Measurements from ENCODE around the gene TMEM270.
A peak's percentile ranks its signal among the peaks of the same experiment; 100 is the strongest.
"Not testable (repeated sequence)": the region's sequence is repeated elsewhere in the genome, so short reads cannot be mapped to it uniquely, and the experiment has no call there.

TMEM270 gene

GRCh38 chr7:73864981-73865711 lies 4.2 kb downstream of the TMEM270 start:
- no peak for DNase-seq

GRCh38 chr7:73865738-73866445 lies 4.9 kb downstream of the TMEM270 start:
- peak; percentile 27 for DNase-seq

- no peak for DNase-seq
These were observed 5.4 kb downstream of the TMEM270 start for GRCh38 chr7:73866446-73866767.

DNA sequence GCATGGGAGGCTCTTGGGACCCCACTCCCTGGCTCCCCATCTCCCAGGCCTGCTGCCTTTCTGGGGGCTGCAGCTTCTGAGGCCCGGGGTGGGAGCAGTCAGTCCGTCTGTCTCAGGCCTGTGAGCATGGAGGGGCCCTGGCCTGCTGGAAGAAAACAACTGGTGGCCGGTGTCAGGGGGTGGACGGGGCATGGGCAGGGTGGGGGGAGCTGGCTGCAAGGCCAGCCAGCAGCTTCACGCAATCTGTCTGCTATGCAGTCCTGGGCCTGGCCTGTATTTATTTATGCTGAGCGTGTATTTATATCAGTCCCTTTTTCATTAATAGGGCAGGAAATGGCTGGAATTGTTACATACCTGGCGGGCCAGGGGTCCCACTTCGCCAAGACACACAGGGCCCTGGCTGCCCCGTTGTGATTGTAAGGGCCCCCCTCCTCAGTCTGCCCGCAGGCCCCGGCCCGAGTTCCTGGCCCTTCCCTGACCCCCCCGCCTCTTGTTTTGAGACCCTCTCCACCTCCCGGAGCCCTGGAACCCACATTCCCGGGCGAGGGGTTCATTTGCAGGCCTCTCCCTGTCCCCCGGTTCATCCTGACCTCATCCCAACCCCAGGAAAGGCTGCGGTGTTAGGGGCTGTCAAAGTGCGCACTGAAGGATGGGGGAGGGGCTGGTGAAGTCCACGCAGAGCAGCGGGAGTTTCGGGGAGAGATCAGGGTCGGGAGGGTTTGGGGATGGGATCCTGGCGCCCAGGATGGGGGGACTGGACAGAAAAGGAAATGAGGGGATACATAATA lies 8.2 kb downstream of the TMEM270 start:
- DNase-seq = no peak

- DNase-seq = no peak
These were observed 9.1 kb downstream of the TMEM270 start for GRCh38 chr7:73870041-73870492.

DNA sequence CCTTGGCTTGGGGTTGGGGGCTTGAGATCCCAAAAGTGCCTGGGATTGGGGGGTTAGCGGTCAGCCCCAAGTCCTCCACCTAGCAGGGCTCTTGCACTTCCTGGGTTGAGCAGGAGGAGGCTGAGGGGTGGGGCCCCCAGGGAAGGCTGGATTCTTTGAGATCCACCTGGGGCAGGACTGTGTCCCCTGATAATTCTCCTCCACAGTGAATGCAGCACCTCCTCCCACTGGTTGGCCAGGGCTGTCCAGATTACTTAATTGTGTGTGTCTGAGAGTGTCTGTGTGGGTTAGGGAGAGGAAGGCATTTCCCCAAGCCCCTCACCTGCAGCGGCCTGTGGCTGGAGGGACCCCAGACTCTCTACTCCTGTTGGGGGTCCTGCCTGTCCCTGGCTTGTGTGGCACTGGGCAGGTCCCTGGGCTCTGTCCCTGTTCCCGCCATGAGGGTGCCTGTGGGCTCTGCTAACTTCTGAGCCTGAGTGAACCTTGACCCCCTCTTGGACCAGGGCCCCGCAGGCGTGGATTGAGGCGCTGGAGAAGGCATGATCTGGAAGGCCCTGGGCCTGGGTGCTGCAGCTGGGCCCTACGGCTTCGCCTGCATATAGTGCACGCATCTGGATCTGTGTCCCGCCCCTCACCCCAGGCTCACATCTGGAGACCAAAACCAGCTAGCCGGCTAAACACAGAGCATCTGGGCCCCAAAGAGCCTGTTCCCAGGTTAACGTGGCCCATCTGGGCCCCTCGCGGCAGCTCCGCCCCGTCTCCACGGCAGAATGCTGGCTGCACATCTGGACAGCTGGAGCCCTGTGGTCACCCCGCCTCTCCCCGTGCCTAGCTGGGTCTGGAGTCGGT lies 10.4 kb downstream of the TMEM270 start:
- DNase-seq = no peak

GRCh38 chr7:73872056-73872908 lies 11.3 kb downstream of the TMEM270 start:
- DNase-seq = no peak

GRCh38 chr7:73876361-73876760 lies 15.4 kb downstream of the TMEM270 start:
- DNase-seq = no peak

GRCh38 chr7:73876973-73877372 lies 16.0 kb downstream of the TMEM270 start:
- DNase-seq = no peak

- DNase-seq = no peak
These were observed 19.2 kb downstream of the TMEM270 start for GRCh38 chr7:73879977-73880681.

- no peak for DNase-seq
These were observed 19.9 kb downstream of the TMEM270 start for GRCh38 chr7:73880755-73881328.

- DNase-seq = no peak
These were observed 20.5 kb downstream of the TMEM270 start for GRCh38 chr7:73881352-73882046.

DNA sequence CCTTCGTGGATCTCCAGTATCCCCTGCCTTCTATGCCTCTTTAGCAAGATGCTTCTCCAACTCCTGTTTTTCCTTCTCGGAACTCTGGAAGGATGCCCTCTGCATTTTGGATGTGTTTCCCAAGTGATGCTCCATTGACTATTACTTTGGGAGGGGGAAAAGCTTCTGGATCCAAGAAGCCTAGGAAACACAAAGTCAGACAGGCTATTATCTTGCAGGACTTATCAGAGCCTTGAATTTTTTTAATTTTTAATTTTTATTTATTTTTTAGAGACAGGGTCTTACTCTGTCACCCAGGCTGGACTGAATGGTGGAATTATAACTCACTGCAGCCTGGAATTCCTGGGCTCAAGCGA lies 21.1 kb downstream of the TMEM270 start:
- no peak for DNase-seq

GRCh38 chr7:73884867-73885422 lies 24.0 kb downstream of the TMEM270 start:
- not testable (repeated sequence) for DNase-seq

DNA sequence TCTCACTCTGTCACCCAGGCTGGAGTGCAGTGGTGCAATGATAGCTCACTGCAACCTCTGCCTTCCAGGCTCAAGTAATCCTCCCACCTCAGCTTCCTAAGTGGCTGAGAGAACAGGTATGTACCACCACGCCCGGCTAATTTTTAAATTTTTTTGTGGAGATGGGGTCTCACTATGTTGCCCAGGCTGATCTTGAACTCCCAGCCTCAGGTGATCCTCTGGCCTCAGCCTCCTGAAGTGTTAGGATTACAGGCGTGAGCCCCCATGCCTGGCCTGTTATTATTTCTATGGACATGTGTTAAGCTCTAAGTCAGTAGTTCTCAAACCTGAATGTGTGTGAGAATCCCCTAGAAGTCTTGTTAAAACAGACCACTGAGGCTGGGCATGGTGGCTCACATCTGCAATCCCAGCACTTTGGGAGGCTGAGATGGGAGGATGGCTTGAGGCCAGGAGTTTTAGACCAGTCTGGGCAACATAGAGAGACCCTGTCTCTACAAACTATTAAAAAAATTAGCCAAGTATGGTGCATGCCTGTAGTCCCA lies 24.5 kb downstream of the TMEM270 start:
- DNase-seq = no peak

- DNase-seq = no peak
These were observed 25.2 kb downstream of the TMEM270 start for GRCh38 chr7:73885975-73886798.

DNA sequence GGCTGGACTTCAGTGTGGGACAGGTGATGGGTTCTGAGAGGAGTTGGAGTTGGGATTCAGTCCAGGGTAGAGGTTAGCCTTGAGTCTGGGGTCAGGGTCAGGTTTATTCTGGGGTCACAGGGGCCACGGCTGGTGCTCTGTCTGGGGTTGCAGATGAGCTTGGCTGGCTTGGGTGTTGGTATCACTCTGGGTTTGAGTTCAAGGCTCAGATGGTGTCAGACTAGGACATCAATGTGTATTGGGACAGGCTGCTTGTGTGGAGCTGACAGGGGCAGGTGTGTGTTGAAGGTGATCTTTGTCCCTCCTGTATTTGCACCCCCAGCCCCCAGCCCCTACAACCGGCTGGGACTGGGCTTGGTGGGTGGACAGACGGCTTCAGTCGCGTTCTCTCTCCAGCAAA lies 26.8 kb downstream of the TMEM270 start:
- no peak for DNase-seq

- no peak for DNase-seq
These were observed 28.0 kb downstream of the TMEM270 start for GRCh38 chr7:73888959-73889358.

Data from activated CD4-positive, alpha-beta T cell treated with anti-CD3 and anti-CD28 coated beads for 48 hours (primary cell).